Activated B cell treated with CpG ODN at 0.5 μM for 24 hours (primary cell): ENCODE data around the gene MOB3A. TPM values are rescaled to one million over a fixed set of nuclear protein-coding genes. Genes with fewer than 3 reads are reported as not detected.

Experiments used
- ATAC-seq: fragments of 200-7000 bp; cut with Tn5 transposase; one replicate; pipeline ENCODE4 v1.10.0; 2021; ENCODE audit warnings: low read depth, mild to moderate bottlenecking, moderate library complexity
- CTCF ChIA-PET: fragments of 350-600 bp; sonication (Branson Sonifier 250); formaldehyde crosslinking; loops from one replicate; lab custom pipeline; 2021; ENCODE audit warnings: antibody characterized with exemption; lab: Charles Lee
- POLR2A ChIA-PET: fragments of 350-600 bp; sonication (Branson Sonifier 250); formaldehyde crosslinking; loops from one replicate; lab custom pipeline; 2021; ENCODE audit warnings: antibody characterized with exemption; lab: Charles Lee
- DNase-seq: peaks from one replicate; pipeline ENCODE4 v3.0.0; 2022
- H3K27ac Mint-ChIP-seq: one replicate; pipeline ENCODE4 v1.8.0; 2020; ENCODE audit warnings: mixed read lengths
- H3K27me3 Mint-ChIP-seq: one replicate; pipeline ENCODE4 v1.8.0; 2021; ENCODE audit warnings: mixed read lengths
- H3K36me3 Mint-ChIP-seq: one replicate; pipeline ENCODE4 v1.8.0; 2021; ENCODE audit warnings: low read depth, mixed read lengths
- H3K4me1 Mint-ChIP-seq: one replicate; pipeline ENCODE4 v1.8.0; 2021; ENCODE audit warnings: mixed read lengths
- H3K4me3 Mint-ChIP-seq: one replicate; pipeline ENCODE4 v1.8.0; 2020; ENCODE audit warnings: mild to moderate bottlenecking, mixed read lengths
- H3K9me3 Mint-ChIP-seq: one replicate; pipeline ENCODE4 v1.8.0; 2020; ENCODE audit warnings: mixed read lengths
- CTCF ChIP-seq: fragments of 200-600 bp; IDR thresholded peaks from one replicate; pipeline ENCODE4 v1.8.0; 2022; ENCODE audit warnings: antibody characterized with exemption, mild to moderate bottlenecking
- intact Hi-C: fragments of 100-400 bp; cut with micrococcal nuclease; formaldehyde crosslinking; loops from one replicate; pipeline ENCODE4 v1.15.1; 2024
- total RNA-seq: library from RNA; stranded (reverse); gene quantifications from 2 replicates; pipeline ENCODE4 v1.2.3, GENCODE V29; 2022

The MOB3A gene
- total RNA-seq, 1 donor from 2014 or later, result 189 TPM

- Mint-ChIP-seq H3K36me3 (peaks cover 73% of the 10 kb centered on the region), H3K4me3 (no peak overlapping the region), H3K27me3 (no peaks in the 10 kb centered on the region), H3K27ac (no peak overlapping the region), H3K4me1 (peaks cover 3% of the 10 kb centered on the region), H3K9me3 (no peaks in the 10 kb centered on the region)
- ATAC-seq (no peak), DNase-seq (no peak)
- ChIA-PET POLR2A (interaction anchor here (1.2 kb wide), 1 partner anchor 62 kb away, joined by 3 read pairs; no protein-coding TSS in a partner anchor), CTCF (no interaction called here)
- intact Hi-C loops, result no loop called here
- no peak for TF ChIP-seq CTCF
Measured at GRCh38 chr19:2111425-2111824, 15.3 kb upstream of the MOB3A start.

- peaks cover 76% of the 10 kb centered on the region for H3K36me3 Mint-ChIP-seq
- ChIA-PET CTCF (interaction anchor here (1.2 kb wide), 2 partner anchors 16 to 178 kb away, joined by 3 read pairs; no protein-coding TSS in a partner anchor), POLR2A (interaction anchor here (0.6 to 1.2 kb wide), 4 partner anchors 14 to 62 kb away, joined by 3 to 6 read pairs (median 4); no protein-coding TSS in a partner anchor)
- no peak for DNase-seq
- peaks cover 3% of the 10 kb centered on the region for H3K4me1 Mint-ChIP-seq
- intact Hi-C loops, result loop anchor here (1.0 kb wide), 2 partner anchors 14 to 92 kb away; no protein-coding TSS in a partner anchor
- no peaks in the 10 kb centered on the region for H3K27me3 Mint-ChIP-seq
- TF ChIP-seq CTCF, result no peak
- H3K9me3 Mint-ChIP-seq, result no peaks in the 10 kb centered on the region
- no peak overlapping the region for H3K27ac Mint-ChIP-seq
- no peak overlapping the region for H3K4me3 Mint-ChIP-seq
- ATAC-seq, result no peak
Measured at GRCh38 chr19:2110822-2111221, 14.7 kb upstream of the MOB3A start.

GRCh38 chr19:2109046-2109864, 13.1 kb upstream of the MOB3A start:
- peaks cover 3% of the 10 kb centered on the region for H3K4me1 Mint-ChIP-seq
- POLR2A ChIA-PET, result interaction anchor here (0.8 to 1.1 kb wide), 2 partner anchors 12 to 16 kb away, joined by 3 to 8 read pairs; no protein-coding TSS in a partner anchor
- H3K27me3 Mint-ChIP-seq, result no peaks in the 10 kb centered on the region
- DNase-seq (no peak), ATAC-seq (no peak)
- intact Hi-C loops, result no loop called here
- peaks cover 2% of the 10 kb centered on the region for H3K9me3 Mint-ChIP-seq
- no peak overlapping the region for H3K4me3 Mint-ChIP-seq
- H3K27ac Mint-ChIP-seq, result no peak overlapping the region
- TF ChIP-seq CTCF, result no peak
- peaks cover 75% of the 10 kb centered on the region for H3K36me3 Mint-ChIP-seq
- CTCF ChIA-PET, result interaction anchor here (1.2 kb wide), 1 partner anchor 14 kb away, joined by 3 read pairs; no protein-coding TSS in a partner anchor

- TF ChIP-seq CTCF, result no peak
- POLR2A ChIA-PET, result interaction anchor here (0.8 kb wide), 1 partner anchor 16 kb away, joined by 8 read pairs; no protein-coding TSS in a partner anchor
- Mint-ChIP-seq H3K4me1 (no peaks in the 10 kb centered on the region), H3K27me3 (no peaks in the 10 kb centered on the region), H3K27ac (no peak overlapping the region), H3K9me3 (peaks cover 2% of the 10 kb centered on the region), H3K36me3 (peaks cover 74% of the 10 kb centered on the region), H3K4me3 (no peak overlapping the region)
- ATAC-seq (no peak), DNase-seq (no peak)
- intact Hi-C loops, result no loop called here
- CTCF ChIA-PET, result no interaction called here
Measured at GRCh38 chr19:2108251-2109016, 12.3 kb upstream of the MOB3A start.
